ENCODE data around the gene MYL7.

GRCh38 chr7:44158873-44159631, 17.9 kb upstream of the MYL7 start:
- TF ChIP-seq EZH2 (IDR thresholded peaks at IDR 0.05; ENCODE audit: borderline replicate concordance, low read depth, low read length, severe bottlenecking) = no peak
- TF ChIP-seq POLR2AphosphoS5 (IDR thresholded peaks at IDR 0.05; ENCODE audit: insufficient read depth, low read depth, low read length) = no peak
- no peak for TF ChIP-seq CTCF (IDR thresholded peaks at IDR 0.05; ENCODE audit: extremely low read depth in 1 of 2, insufficient read depth in 1 of 2, low read depth in 1 of 2, low read length in 2 of 2)
- no peak for TF ChIP-seq MAX (IDR thresholded peaks at IDR 0.05; ENCODE audit: insufficient read depth, insufficient read length)
- no peak for TF ChIP-seq POLR2A (IDR thresholded peaks at IDR 0.05; ENCODE audit: low read depth, low read length)
- no peak for TF ChIP-seq FOS (IDR thresholded peaks at IDR 0.05; ENCODE audit: borderline replicate concordance, insufficient read depth, low read length)
- no peak for TF ChIP-seq MYC (IDR thresholded peaks at IDR 0.05; ENCODE audit: low read depth, low read length)

Data from endothelial cell of umbilical vein (primary cell).